Neural progenitor cell (in vitro differentiated cells): Measurements from ENCODE around the gene ASB17.

Source experiments
- CTCF ChIP-seq: fragments of 200-600 bp; sonication (generic); IDR thresholded peaks from 2 replicates; pipeline ENCODE4 v1.5.1; 2017; ENCODE audit warnings: antibody characterized with exemption, mild to moderate bottlenecking
- EZH2phosphoT487 ChIP-seq: fragments of 200-600 bp; sonication (generic); IDR thresholded peaks from 2 replicates; pipeline ENCODE4 v1.6.1; 2017; ENCODE audit warnings: antibody characterized with exemption

- TF ChIP-seq CTCF (no peak), EZH2phosphoT487 (no peak)
Observed at GRCh38 chr1:75932304-75932703, at the start of gene ASB17.
